GM12891 (cell line): ENCODE measurements around the gene RGS16.

ENCODE experiments used
- PAX5 ChIP-seq: IDR thresholded peaks from 2 replicates; pipeline ENCODE4 v1.6.1; 2011; ENCODE audit warnings: low read length, moderate library complexity, mild to moderate bottlenecking; ENCODE audit not compliant: insufficient read depth, severe bottlenecking
- POLR2A ChIP-seq: IDR thresholded peaks from 2 replicates; pipeline ENCODE4 v1.6.1; 2011; ENCODE audit warnings: low read depth, low read length, control low read depth
- POLR2AphosphoS5 ChIP-seq: IDR thresholded peaks from 2 replicates; pipeline ENCODE4 v1.6.1; 2011; ENCODE audit warnings: low read depth, low read length, control low read depth
- SPI1 ChIP-seq: IDR thresholded peaks from 2 replicates; pipeline ENCODE4 v1.6.1; 2011; ENCODE audit warnings: low read depth, low read length, control low read depth

- no peak for TF ChIP-seq PAX5
- no peak for TF ChIP-seq POLR2A
- no peak for TF ChIP-seq POLR2AphosphoS5
- TF ChIP-seq SPI1: no peak
These were observed 6.5 kb upstream of the RGS16 start for GRCh38 chr1:182610606-182611194.
